Neural progenitor cell (in vitro differentiated cells): ENCODE results near the gene TLR10.

Experiments
- CTCF ChIP-seq: fragments of 200-600 bp; sonication (generic); IDR thresholded peaks from 2 replicates; pipeline ENCODE4 v1.5.1; 2017; ENCODE audit warnings: antibody characterized with exemption, mild to moderate bottlenecking
- EZH2 ChIP-seq: fragments of 200-600 bp; sonication (generic); IDR thresholded peaks from 2 replicates; pipeline ENCODE4 v1.6.1; 2017; ENCODE audit warnings: antibody characterized with exemption, mild to moderate bottlenecking, moderate library complexity
- EZH2phosphoT487 ChIP-seq: fragments of 200-600 bp; sonication (generic); IDR thresholded peaks from 2 replicates; pipeline ENCODE4 v1.6.1; 2017; ENCODE audit warnings: antibody characterized with exemption

GRCh38 chr4:38780833-38781484 lies 1.8 kb downstream of the TLR10 start:
- TF ChIP-seq EZH2 (no peak), CTCF (no peak), EZH2phosphoT487 (no peak)
